ENCODE measurements around the gene KCNMB2.
"Not testable (repeated sequence)": the region's sequence is repeated elsewhere in the genome, so short reads cannot be mapped to it uniquely, and the experiment has no call there.

KCNMB2 gene

GRCh38 chr3:178536211-178537079, at the start of gene KCNMB2:
TSS of gene KCNMB2 (plus strand) at chr3:178536436.
- DNase-seq (ENCODE audit: low read depth): no peak

DNA sequence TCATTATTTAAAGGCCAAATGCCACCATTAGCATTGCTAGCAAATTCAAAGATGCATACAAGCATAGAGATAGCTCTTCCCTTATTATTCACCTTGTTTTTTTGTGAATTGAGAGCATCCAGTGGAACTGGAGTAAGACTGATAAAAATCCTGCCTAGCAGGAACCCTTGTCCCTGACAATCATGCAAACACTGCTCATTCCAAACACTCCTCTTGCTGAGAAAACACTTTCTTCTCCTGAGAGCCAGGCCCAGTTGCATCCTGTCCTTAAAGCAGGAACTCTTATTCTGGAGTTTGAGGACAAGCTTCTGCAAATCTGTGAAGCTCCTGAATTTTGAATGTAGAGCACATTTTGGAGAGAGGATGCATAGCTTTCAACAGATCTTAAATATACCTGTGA, 49.3 kb upstream of the KCNMB2 start:
- no peak for DNase-seq (ENCODE audit: low read depth)

- no peak for DNase-seq (ENCODE audit: low read depth)
Observed at GRCh38 chr3:178487752-178488151, 48.5 kb upstream of the KCNMB2 start.

GRCh38 chr3:178491751-178492150, 44.5 kb upstream of the KCNMB2 start:
- DNase-seq (ENCODE audit: low read depth): no peak

DNA sequence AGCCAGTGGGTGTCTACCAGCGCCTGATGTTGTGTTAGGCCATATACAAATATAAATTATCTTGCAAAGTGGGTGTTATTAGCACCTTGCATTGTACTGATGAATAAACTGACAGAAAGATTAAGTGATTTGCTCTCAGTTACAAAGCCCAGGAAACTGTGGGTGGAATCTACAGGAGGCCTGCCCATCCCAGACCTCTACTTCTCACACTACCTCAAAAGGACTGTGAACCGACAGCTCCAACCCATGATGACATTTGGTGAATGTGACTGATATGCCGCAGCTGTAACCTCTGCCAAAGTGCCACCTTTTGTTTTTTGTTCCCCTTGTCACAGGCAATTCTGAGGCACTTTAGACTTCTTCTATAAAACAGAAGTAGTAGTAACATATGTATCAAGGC, 43.7 kb upstream of the KCNMB2 start:
- DNase-seq (ENCODE audit: low read depth): no peak

DNA sequence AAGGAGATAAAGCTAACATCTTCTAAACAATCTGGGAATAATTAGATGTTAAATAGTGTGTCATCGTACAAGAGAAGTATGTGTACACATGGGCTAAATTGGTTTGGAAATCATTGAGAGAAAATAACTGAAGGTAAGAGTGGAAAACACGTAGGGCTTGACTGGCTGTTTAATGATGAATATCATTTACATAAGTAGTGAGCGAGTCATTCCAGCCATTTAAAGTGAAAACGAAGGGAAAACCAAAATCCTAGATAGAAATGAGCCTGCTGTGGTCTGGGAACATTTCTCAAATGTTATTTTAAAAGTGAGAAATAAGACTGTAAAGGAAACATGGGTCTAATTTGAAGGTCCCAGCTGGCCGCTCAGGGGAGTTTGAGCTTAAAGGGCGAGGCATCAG, 41.9 kb upstream of the KCNMB2 start:
- DNase-seq (ENCODE audit: low read depth): no peak

DNA sequence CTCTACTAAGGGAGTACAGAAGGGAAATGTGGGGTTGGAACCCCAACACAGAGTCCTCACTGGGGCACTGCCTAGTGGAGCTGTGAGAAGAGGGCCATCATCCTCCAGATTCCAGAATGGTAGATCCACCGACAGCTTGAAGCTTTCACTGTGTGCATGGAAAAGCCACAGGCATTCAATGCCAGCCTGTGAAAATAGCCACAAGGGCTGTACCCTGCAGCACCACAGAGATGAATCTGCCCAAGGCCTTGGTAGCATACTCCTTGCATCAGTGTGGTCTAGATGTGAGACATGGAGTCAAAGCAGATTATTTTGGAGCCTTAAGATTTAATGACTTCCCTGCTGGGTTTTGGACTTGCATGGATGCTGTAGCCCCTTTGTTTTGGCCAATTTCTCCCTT, 39.3 kb upstream of the KCNMB2 start:
- DNase-seq (ENCODE audit: low read depth): no peak

- no peak for DNase-seq (ENCODE audit: low read depth)
Observed at GRCh38 chr3:178498871-178499270, 37.4 kb upstream of the KCNMB2 start.

DNA sequence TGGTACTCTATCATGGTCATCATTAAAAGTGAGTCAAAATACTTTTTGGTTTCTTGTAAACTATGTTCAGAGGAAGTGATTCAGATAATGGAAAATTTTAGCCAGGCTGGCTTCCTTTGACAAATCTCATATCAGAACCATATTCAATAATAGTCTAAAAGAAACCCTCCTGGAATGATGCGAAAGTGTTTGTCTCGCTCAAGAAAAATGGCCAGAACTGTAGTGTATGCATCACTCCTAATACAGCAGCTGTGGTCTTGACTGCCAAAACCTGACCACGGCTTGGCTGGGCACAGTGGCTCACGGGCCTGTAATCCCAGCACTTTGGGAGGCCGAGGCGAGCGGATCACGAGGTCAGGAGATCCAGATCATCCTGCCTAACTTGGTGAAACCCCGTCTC, 35.6 kb upstream of the KCNMB2 start:
- DNase-seq (ENCODE audit: low read depth): no peak

GRCh38 chr3:178504128-178504527, 32.1 kb upstream of the KCNMB2 start:
- no peak for DNase-seq (ENCODE audit: low read depth)

DNA sequence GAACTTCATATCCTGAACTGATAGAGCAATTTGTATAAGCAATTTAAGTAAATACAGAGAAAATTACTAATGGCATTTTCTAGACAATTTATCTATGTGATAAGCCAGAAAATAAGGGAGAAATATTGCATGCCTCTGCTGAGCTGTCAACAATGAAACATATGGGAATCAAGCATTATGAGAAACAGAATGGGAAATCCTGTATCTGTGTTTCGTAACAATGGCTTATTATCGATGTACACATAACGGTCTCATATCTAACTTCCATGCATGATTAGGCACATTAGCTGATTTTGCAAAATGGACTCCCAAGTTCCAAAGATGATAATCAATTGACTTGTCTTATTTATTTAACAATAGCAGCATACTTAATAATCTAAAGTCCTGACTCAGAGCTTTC, 30.4 kb upstream of the KCNMB2 start:
- no peak for DNase-seq (ENCODE audit: low read depth)

- no peak for DNase-seq (ENCODE audit: low read depth)
Observed at GRCh38 chr3:178507507-178508442, 28.5 kb upstream of the KCNMB2 start.

DNA sequence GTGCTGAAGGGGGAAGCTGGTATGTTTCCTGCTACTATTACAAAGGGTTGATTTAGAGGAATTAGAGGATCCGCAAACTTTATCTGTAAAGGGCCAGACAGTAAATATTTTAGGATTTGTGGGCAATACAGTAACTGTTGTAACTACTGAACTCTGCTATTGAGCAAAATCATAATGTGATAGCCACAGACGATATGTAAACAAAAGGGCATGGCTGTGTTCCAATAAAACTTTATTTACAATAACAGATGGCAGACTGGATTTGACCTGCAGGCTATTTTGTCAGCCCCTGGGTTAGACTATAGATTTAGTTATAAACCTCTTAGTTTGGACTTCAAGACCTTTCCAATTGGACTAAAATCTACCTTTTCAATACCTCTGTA, 27.8 kb upstream of the KCNMB2 start:
- DNase-seq (ENCODE audit: low read depth): no peak

DNA sequence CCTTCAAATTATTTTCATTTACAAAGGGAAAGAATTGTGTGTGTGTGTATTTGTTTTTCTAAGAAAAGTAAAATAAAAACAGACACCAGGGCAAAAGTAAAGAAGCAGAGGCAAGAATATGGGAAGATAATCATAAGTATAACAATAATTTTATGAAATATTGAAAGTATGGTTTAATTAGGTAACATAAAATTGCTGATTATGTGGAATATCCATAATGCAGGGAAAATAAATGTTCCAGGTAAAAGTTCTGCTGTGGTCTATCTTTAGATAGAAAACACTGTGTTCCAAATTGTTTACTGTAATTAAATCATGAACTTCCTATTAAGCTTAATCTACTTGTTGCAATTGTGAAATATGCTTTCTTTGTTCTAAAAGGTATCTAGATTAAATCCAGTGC, 25.7 kb upstream of the KCNMB2 start:
- DNase-seq (ENCODE audit: low read depth): no peak

- DNase-seq (ENCODE audit: low read depth): no peak
Observed at GRCh38 chr3:178512647-178513046, 23.6 kb upstream of the KCNMB2 start.

- DNase-seq (ENCODE audit: low read depth): no peak
Observed at GRCh38 chr3:178513546-178514380, 22.5 kb upstream of the KCNMB2 start.

DNA sequence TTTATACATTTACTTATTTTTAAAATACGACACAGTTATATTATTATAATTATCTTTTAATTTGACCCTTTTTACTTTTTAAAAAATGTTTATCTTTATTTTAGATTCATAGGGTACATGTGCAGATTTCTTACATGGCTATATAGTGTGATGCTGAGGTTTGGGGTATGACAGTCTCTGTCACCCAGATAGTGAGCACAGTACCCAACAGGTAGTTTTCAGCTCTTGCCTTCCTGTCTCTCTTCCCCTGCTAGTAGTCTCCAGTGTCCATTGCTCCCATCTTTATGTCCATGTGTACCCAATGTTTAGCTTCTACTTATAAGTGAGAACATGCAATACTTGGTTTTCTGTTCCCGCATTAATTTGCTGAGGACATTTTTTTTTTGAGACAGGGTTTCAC, 21.8 kb upstream of the KCNMB2 start:
- DNase-seq (ENCODE audit: low read depth): no peak

DNA sequence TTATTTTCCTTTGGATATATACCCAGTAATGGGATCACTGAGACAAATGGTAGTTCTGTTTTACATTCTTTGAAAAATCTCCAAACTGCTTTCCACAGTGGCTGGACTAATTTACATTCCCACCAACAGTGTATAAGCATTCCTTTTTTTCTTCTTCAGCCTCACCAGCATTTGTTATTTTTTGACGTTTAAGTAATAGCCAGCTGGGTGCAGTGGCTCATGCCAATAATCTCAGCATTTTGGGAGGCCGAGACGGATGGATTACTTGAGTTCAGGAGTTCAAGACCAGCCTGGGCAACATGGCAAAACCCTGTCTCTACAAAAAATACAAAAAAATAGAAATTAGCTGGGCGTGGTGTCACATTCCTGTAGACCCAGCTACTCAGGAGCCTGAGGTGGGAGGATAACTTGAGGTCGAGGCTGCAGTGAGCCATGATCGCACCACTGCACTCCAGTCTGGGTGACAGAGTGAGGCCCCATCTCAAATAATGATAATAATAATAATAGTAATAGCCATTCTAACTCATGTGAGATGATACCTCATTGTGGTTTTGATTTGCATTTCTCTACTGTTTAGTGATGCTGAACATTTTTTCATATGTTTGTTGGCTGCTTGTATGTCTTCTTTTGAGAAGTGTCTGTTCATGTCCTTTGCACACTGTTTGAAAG, 21.0 kb upstream of the KCNMB2 start:
- DNase-seq (ENCODE audit: low read depth): not testable (repeated sequence)

- no peak for DNase-seq (ENCODE audit: low read depth)
Observed at GRCh38 chr3:178517665-178518334, 18.4 kb upstream of the KCNMB2 start.

GRCh38 chr3:178518660-178519396, 17.4 kb upstream of the KCNMB2 start:
- no peak for DNase-seq (ENCODE audit: low read depth)
